HG02678 (cell line): Measurements from ENCODE around the gene NUBPL.

ENCODE experiments used
- ATAC-seq: cut with Tn5 transposase; IDR thresholded peaks from one replicate; pipeline ENCODE4 v1.9.1; 2021; ENCODE audit warnings: mild to moderate bottlenecking, moderate library complexity; ENCODE audit not compliant: unreplicated experiment

NUBPL gene

DNA sequence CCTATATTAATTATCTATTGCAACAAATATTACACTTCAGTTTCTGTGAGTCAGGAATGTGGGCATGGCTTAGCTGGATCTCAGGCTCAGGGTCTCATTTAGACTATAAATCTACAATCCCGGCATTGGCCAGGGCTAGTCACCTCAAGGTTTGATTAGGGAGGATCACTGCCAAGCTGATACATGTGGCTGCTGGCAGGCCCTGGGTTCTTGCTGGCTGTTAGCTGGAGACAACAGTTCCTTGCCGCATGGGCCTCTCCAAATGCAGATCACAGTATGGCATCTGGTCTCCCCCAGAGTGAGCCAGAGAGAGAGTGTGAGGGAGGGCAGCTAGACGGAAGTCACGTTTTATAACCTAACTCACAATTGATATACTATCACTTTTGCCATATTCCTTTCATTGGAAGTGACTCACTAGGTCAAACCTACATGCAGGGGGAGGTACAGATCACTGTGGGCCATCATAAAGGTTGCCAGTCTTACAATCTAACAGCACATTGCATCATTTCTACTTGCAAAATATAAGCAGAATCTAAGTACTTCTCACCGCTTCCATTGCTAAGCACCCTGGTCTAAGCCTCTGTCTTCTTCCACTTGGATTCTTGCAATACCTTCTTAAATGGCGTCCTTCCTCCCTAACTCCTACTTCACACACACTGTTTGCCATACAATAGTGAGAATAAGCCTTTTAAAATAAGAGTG lies 341.9 kb downstream of the NUBPL start:
- no peak for ATAC-seq

DNA sequence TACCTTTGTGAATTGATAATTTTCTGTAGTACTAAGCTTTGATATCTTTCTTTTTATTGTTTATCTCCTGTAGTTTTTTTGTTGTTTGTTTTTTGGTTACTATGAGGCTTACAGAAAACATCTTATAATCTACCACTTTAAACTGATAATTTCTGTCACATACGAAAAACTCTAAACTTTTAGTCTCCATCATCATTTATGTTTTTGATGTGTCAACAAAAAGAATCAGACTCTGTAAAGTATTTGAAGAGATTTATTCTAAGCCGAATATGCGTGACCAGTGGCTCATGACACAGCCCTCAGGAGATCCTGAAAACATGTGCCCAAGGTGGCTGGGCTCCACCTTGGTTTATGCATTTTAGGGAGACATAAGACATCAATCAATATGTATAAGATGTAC lies 348.8 kb downstream of the NUBPL start:
- ATAC-seq, result no peak
